ENCODE data around the gene GUCA1A.

GUCA1A gene

DNA sequence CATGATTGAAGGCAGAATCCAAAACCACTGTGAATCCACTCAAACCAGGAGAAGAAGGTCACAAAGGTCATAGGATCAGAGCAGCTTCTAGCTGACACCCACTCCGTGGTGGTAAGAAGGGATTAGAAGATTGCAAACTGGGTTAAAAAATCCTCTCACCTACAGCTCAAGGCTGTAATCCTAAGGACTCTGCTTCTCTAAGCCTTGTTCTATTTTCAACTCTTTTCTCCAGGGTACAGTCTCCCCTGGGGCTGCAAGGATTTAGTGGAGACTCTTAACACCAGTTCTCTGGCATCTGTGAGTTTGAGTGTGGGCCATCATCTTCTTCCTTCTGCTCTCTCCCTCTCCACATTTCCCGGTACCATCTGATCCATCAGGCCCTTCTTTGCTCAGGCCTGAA is at the start of gene GUCA1A:
Gene GUCA1A (plus strand): TSS at position 264 of the 400 bp plus-strand sequence. CDS start 250 bp downstream, outside the sequence.
- DNase-seq: no peak

DNA sequence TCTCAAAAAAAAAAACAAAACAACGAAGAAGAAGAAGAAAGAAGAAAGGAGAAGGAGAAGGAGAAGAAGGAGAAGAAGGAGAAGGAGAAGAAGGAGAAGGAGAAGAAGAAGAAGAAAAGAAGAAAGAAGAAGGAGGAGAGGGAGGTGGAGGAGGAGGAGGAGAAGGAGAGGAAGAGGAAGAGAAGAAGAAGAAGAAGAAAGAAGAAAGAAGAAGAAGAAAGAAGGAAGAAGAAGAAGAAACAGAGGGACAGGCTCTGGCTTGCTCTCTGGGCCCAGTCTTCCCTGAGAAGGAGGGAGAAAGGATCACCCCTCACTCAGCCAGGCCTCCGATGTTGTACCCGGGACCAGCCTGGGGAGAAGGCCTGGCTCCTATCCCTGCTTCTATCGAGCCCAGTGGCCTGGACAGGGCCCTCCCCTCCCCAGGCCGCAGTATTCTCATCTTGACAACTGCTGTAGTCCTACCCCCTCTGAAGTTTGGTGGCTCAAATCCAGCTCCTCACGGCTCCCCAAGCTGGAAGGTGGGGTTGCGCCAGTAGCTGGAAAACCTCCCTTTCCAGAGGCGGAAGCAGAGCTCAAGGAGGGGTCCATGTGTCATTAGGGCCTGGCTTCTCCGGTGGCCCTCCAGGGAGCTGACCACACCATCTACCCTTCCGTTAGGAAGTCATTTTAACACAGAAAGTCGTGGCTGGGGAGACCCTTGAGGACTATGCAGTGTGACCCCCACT is 49.6 kb upstream of the GUCA1A start:
- no peak for DNase-seq

DNA sequence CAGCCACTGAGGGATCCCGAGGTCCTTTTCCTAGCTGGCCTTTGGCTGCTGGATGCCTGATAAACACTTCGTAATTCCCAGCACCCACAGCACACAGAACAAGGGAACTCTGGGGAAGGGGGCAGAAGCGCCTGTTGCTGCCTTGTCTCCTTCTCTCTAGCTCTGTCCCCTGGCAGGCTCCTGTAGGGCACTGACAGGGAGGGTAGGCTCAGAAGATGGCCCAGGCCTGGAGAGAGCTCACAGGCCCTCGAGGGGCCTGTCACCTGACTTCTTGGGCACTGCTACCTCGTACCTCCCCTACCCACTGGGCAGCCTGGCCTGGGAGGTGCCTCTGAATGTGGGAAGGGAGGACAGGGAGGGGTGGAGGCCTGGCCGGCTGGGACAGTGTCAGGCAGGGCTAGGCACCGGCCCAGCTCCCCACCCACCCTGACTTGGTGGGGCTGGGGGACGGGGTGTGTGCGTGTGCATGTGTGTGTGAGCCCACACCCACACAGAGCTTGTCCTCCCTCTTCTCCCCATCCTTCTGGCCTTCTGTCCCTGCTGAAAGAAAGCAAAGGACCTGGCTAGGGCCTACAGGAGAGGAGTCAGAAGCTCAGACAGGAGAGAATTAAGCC is 48.8 kb upstream of the GUCA1A start:
- no peak for DNase-seq

DNA sequence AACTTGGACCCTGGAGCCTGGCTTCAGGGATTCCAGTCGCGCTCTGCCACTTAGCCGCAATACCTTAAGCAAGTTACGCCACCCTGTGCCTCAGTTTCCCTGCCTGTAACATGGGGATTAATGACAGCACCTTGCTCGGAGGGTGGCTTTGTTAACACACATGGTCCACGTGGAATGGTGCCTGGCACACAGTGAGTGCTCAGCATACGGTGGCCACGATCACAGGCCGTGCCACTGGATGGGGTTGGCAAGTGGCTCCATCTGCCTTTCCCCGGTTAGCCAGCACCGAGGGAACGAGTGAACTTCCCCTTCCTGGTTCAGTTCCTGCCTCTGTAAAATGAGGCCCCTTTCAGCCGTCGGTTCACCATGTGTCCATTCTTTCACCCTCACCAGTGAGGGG is 47.9 kb upstream of the GUCA1A start:
- no peak for DNase-seq

DNA sequence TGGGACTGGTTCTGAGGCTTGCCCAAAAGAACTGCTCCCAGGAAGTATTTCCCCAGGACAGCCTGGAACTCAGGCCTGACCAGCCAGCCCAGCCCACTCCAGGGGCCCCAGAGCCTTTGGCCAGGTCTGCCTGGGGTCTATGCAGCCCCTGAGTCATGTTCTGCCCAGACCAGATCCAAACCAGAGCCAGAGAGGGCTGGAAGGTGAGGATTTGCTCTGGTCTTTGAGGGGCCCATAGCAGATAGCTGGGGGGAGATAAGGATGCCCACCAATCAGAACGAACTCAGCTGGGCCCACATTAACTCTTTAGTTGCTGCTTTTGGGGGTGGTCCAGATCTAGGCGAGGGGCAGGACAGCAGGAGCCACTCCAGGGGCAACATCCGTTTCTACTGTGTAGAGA is 47.5 kb upstream of the GUCA1A start:
- DNase-seq: no peak

DNA sequence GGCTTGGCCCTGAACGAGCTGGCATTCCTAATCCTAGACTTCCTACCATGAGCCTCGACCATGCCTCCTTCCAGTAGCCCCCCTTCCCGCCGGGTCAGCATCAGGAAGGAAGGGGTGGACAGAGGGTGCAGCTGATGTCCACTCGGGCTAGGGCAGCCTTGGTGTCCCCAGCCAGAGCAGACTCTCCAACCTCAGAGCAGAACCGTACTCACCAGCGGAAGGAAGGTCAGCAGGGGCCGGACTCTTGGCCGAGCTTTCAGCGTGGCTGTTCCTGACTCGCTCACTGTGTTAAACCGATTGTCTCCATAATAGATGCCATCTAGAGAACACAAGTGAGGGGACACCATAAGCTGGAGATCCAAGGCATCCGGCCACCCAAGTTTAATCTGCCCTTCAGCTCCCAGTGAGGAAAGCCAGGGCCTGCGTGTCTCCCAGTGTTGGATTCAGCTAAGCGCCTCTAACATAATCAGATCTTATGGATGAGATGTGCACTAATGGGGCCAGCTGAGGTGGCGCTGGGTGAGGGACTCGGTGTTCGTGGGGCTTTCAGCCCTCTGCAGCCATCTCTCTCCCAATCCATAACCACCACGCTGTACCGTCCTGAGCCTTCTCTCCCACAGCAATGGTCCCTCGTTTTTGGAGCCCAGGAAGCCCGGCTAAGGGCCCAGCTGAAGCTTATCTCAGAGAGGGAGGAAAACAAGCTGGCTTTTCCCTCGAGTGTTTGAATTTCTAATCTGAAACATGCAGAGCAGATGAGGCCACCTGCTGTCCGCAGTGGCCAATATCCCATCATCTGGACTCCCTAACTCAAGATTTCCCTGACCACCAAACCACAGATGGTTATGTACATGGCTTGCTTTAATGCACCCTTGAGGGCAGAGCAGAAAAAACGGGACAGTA is 44.5 kb upstream of the GUCA1A start:
- no peak for DNase-seq

DNA sequence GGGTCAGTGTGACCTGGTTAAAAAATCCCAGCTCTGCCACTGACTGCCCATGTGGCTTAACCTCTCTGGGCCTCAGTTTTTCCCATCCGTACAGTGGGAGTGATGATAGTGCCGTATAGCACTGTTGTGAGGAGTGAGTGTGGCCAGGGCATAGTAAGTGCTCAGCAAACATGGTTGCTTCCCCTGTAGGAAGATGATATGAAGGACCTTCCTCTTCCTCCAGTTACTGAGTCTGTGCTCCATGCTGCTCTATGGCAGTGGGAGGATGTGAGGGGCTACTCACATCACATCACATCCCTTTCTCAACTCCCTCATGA is 43.8 kb upstream of the GUCA1A start:
- no peak for DNase-seq

DNA sequence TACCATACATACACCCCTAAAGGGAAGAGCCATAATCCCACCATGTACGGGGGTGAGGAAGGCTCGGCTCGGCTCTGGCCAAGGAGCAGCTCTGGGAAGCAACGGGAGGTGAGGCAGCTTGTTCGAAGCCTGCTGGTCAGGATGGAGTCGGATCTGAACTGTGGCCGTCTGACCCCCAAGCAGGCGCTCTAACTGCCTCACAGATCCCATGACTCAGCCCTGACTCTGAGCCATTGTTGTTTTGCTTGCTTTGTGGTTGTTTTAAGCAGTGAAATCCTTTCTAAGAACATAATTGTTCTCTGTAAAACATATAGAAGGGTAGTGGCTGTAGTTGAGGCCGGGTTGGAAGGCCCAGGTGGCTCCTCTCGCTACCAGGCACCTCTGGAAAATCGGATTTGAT is 41.6 kb upstream of the GUCA1A start:
- DNase-seq: no peak

DNA sequence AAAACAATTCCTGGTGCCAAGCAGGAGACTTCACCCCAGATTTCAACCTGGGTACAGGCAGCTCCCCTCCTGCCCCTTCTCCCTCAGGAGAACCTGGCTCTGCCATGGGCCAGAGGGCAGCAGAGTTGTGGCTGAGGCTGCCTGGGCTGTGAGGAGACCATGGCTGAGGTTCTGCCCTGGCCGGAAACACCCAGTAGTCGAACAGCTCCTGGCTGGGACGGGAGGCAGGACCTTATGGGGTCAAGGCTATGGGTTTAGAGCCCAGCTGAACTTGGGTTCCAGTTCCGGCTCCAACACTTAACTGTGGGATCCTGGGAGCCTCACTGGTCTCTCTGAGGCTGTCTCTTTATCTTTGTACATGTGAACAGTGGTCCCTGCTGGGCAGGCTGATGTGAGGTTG is 39.2 kb upstream of the GUCA1A start:
- DNase-seq: no peak

DNA sequence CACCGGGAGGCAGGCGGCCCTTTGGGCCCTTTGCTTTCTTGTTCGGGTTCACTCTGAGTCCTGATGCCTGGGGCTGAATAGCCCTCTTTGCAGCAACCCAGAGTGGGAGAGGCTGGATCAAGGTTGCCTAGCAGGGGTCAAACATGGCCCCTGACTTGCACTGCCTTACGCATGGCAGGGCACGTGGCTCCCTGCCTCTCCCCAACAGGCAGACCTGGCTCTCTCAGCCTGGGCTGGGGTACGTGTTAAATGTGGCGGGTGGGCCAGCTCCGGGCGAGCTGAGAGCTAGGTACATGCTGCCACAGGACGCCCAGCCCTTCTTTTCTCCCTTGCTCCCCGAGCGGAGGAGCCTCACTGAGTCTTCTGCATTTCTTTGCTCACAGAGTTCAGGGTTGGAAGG is 38.0 kb upstream of the GUCA1A start:
- no peak for DNase-seq

DNA sequence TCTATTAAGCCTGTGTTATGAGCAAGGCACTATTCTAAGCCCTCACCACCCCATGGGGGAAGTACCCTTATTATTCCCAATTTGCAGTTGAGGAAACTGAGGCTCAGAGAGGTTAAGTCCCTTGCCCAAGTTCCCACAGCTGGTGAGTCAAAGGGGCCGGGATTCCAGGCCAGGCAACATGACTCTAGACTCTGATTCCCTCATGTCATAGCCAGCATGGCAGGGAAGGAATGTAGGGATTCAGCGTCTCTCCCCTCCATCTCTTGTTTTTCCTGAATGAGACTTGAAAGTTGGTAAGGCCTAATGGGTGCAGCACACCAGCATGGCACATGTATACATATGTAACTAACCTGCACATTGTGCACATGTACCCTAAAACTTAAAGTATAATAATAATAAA is 37.4 kb upstream of the GUCA1A start:
- DNase-seq: no peak

DNA sequence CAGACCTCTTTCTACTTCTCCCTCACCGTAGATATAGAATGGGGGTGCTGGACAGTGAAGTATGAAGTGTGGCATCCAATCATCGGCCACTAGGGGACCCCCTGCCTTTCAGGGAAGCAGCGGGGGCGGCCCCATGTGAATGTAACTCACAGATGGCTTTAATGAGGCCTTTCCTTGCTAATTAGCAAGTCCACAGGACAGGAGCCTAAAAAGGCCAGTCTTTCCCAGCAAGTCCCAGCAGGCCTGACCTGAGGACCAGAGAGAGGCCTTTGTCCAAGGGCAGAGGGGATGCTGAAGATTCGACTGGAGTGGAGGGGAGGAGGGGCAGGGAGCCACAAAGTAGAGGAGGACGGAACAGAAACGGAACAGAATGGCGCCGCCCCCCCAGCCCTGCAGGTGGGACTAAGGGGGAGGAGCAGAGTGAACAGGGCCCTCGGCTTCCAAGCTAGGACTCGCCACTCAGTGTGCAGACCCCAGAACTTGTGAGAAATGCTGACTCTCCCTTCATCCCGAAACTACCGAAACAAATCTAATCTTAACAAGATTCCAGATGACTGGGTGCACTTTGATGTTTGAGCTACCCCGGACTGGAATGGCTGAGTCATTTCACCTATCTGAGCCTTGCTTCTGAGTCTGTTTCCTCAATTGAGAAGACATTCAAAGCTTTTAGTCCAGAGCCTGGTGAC is 36.5 kb upstream of the GUCA1A start:
- no peak for DNase-seq

DNA sequence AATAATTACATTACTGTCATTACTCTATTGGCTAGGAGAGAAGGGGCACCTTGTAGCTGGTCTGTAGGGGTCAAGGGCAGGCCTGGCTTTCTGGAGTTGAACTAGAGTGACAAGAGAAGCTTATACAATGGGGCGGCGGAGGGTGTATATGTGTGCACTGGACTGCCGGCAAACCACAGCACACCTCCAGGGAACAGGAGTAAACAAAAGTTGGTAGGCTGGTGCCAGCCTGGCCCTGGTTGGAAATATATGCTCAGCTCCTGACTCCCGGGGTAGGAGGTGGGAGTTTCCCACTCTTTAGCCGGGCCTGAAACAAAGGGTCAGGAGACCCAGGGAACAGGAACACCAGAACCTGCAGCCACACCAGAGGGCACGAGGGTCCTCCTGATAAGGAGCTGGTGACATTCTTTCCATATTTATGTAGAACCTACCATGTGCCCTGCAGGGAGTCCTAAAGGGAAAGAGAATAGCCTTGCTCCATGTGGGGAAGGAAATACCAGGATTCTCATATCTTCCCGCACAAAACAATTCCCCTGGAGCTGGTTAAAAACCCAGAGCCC is 35.9 kb upstream of the GUCA1A start:
- no peak for DNase-seq

DNA sequence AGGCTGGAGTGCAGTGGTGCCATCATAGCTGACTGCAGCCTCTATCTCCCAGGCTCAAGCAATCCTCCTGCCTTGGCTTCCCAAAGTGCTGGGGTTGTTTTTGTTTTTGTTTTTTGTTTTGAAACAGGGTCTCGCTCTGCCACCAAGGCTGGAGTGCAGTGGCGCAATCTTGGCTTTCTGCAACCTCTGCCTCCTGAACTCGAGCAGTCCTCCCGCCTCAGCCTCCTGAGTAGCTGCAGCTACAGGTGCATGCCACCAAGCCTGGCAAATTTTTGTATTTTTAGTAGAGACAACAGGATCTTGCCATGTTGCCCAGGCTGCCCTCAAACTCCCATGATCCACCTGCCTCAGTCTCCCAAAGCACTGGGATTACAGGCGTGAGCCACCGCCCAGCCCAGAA is 35.0 kb upstream of the GUCA1A start:
- no peak for DNase-seq

DNA sequence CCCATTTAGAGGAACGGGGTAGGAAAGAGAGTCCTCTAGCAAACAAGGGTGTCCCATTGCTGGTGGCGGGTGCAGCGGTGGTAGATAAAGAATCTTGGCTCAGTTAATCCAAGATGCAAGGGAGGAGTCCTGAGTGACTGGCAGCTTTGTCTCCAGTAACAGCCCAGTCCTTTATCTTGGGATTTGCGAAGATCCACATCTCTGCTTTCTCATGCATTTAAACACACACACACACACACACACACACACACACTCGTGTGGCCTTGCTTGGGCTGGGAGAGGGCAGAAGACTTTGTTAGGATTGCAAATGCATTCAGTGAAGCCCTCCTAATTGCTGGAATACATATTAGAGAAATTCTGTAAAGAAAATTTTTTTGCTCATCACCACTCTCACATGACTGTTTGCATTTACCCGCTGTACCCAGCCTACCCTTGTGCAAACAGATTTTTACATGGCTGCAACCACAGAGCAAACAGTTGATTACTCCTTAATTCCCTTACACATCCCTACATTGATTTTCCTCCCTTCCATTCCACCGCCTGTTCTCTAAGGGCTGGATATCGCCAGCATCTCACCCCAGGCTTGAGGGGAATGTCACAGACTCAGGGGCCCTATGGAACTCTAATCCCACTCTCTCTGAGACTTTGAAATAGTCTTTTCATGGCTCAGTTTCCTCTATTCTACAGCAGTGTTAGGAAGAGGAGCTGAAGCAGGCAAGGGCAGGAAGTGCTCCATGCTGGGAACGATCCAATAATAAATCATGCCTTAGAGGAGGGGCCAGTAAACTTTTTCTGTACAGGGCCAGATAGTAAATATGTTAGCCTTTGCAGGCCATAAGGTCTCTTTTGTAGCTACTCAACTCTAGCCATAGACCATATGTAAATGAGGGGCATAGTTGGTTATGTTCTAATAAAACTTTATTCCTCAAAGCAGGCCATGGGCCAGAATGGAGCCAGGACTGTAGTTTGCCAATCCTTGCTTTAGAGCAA is 34.2 kb upstream of the GUCA1A start:
- no peak for DNase-seq

DNA sequence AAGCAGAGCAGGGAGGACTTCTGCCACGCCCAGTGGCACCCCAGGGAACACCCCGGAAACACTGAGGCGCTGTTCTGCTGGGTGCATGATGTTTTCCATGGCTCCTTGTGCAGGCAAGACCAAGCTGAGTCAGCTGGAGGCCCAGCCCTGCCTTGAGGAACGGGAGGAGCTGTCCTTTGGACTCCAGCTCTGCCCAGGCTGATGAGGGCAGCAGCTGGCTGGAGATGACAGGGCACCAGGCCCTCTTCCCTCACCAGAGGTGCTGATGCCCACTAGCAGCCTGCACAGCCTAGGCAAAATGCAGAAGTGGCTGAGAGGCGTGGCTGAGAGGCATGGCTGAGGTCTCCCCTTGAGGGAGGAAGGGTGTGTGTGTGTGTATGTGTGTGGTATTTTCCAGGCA is 33.1 kb upstream of the GUCA1A start:
- no peak for DNase-seq

DNA sequence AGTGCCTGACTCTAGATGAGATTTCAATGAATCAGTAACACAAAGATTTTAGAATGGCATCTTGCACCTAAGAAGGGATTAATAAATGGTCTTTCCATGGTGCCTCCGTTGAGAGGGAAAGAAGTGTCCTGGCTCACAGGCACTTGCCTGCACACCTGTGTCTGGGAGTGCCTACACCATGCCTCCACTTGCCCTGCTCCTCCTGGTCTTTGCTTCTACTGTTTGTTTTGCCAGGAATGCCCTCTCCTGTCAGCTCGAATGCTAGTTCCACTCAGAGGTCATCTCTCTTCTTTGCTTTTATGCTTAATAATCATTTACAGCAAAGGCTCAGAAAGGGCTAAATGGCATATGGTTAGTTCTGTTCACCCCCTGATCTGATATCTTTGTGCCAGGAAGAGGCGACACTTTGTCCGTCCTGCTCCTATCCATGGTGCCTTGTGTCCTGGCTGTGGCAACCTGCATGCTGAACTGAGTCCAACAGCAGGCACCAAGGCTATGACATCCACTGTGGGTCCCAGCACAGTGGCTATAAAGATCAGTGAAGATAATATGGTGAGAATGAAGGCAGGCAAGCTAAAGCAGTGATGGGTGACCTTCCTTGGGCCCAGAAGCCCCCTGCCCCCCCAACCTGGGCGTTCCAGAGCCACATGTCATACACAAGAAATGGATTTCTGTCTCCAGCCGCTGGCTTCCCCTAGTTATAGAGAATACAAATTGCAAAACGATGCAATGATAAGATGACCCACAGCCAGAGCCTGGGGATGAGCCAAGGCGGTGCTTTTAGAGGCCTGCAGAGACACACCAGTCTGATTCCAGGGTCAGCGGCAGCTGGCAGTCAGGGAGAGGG is 32.2 kb upstream of the GUCA1A start:
- no peak for DNase-seq

DNA sequence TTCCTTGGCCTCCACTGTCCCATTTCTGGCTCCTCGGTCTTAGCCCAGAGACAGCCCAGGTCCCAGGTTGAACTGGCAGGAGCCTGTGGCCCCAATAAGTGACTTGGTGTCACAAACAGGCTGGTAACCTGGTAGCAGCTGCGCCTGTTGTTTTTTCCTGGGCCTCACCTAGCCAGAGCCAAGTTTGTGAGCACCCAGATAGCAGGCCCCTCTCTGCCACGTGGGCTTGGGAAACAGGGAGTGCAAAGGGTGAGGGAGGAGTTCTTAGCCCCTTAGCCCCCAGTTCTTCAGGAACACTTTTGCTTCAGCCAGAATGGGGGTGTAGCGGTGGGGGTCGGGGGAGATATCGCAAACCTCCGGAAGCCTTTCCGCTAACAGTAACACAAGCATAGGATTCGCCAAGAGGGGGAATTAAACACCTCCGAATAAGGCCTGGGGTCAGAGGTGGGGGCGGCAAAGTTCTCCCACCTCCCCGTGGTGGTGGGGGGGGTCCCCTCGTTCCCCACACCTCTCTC is 31.5 kb upstream of the GUCA1A start:
- no peak for DNase-seq

DNA sequence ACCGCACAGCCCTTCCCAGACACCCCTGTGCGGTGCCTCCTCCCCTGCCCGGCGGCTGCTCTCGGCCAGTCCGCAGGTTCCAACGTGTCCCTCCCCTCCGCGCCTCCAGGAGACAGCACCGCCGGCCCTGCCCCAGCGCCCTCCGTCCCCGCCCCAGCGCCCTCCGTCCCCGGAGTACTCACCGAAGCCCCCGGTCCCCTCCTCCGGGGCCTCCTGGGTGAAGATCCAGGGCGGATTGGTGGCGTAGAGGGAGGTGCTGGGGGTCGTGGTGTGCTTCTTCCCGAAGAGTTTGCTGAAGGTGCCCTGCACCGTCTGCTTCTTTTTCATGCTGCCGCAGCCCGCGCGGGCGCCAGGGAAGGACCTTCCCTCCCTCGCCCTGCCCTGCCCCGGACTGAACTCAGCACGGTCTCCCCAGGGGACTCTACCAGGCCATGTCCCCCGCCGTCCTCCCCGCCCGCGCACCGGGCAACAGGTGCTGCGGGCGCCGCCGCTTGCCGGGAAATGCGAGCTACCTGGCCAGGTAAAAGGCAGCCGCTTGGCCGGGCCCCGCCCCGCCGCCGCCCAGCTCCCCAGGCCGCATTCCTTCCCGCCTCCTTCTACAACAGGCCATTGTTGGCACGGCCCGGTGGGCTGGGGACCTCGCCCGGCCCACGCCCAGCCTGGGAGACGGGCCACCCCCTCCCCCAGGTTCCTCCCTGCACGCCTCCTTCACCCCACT is 30.9 kb upstream of the GUCA1A start, which contains the start of gene C6orf132:
Gene C6orf132 (minus strand): TSS at position 503 of the 718 bp plus-strand sequence. CDS start 176 bp downstream, at position 327.
- no peak for DNase-seq

DNA sequence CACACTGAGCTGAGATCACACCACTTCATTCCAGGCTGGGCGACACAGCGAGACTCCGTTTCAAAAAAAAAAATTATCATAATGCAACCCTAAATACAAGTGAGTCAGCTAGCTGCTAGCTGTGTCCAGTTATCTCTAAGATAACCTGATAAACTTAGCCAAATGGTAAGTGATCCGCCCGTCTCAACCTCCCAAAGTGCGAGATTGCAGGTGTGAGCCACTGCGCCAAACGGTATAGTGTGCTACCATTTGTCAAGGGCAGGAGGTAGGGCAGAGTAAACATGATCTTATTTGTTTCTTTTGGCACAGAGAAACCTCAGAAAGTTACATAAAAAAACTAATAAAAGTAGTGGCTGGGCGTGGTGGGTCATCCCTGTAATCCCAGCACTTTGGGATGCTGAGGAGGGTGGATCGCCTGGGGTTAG is 26.0 kb upstream of the GUCA1A start:
- no peak for DNase-seq
